ENCODE results near the gene ITIH4. TPM values are rescaled to one million over a fixed set of nuclear protein-coding genes. Genes with fewer than 3 reads are reported as not detected.
"Not testable (repeated sequence)": the region's sequence is repeated elsewhere in the genome, so short reads cannot be mapped to it uniquely, and the experiment has no call there.

ITIH4 gene
- total RNA-seq, 1 experiment from 2014 or later = 1.5 TPM

- ATAC-seq (no peak), DNase-seq (ENCODE audit: low read depth, low spot score) (no peak)
- CTCF ChIA-PET = no interaction called here
- intact Hi-C loops (cut with micrococcal nuclease; ENCODE audit: unreplicated experiment) (no loop called here), in situ Hi-C loops (cut with HindIII; ENCODE audit: low pct_unique_long_range_greater_than_20kb, low sequenced_read_pairs) (no loop called here)
- H3K4me3 ChIP-seq (ENCODE audit: low read depth in 2 of 2, low read length in 2 of 2) = no peak within 1 kb of the TSS
- no peaks in the 10 kb centered on the region for H3K9me3 ChIP-seq (ENCODE audit: control insufficient read depth, insufficient read depth, low read depth, low read length)
- no peaks in the 10 kb centered on the region for H3K27me3 ChIP-seq (ENCODE audit: control insufficient read depth, insufficient read depth, low read length)
- no peaks in the 10 kb centered on the region for H3K4me1 ChIP-seq (ENCODE audit: control insufficient read depth, insufficient read depth, low read length)
- POLR2A ChIA-PET = no interaction called here
- no peak within 1 kb of the TSS for H3K27ac ChIP-seq (ENCODE audit: low read length)
- TF ChIP-seq POLR2AphosphoS5 (IDR thresholded peaks at IDR 0.05; ENCODE audit: low read depth, low read length) (no peak), REST (IDR thresholded peaks at IDR 0.05; ENCODE audit: insufficient read depth in 1 of 2, low read depth in 2 of 2, low read length in 1 of 2) (no peak), TCF7L2 (IDR thresholded peaks at IDR 0.05; ENCODE audit: low read depth, low read length) (no peak), CTCF (IDR thresholded peaks at IDR 0.05) (no peak), SIN3A (IDR thresholded peaks at IDR 0.05; ENCODE audit: borderline replicate concordance, insufficient read depth, low read depth, low read length) (no peak)
- no peaks in the 10 kb centered on the region for H3K36me3 ChIP-seq (ENCODE audit: control insufficient read depth, insufficient read depth, low read length)
- BruUV-seq (replicated peaks) = no TSS peak
Measured at GRCh38 chr3:52777127-52777958, 53.1 kb downstream of the ITIH4 start, which contains the start of gene ITIH1. ITIH1 (plus strand) TSS chr3:52777599; CDS start chr3:52777616, 17 bp downstream.

GRCh38 chr3:52776486-52776885 lies 54.0 kb downstream of the ITIH4 start:
- H3K27me3 ChIP-seq (ENCODE audit: control insufficient read depth, insufficient read depth, low read length); H3K4me3 ChIP-seq (ENCODE audit: low read depth in 2 of 2, low read length in 2 of 2); CTCF ChIA-PET; H3K36me3 ChIP-seq (ENCODE audit: control insufficient read depth, insufficient read depth, low read length); ATAC-seq; in situ Hi-C loops (cut with HindIII; ENCODE audit: low pct_unique_long_range_greater_than_20kb, low sequenced_read_pairs); H3K27ac ChIP-seq (ENCODE audit: low read length); DNase-seq (ENCODE audit: low read depth, low spot score); BruUV-seq (replicated peaks); H3K9me3 ChIP-seq (ENCODE audit: control insufficient read depth, insufficient read depth, low read depth, low read length); intact Hi-C loops (cut with micrococcal nuclease; ENCODE audit: unreplicated experiment); H3K4me1 ChIP-seq (ENCODE audit: control insufficient read depth, insufficient read depth, low read length): not testable (repeated sequence)
- POLR2A ChIA-PET = interaction anchor here (0.7 kb wide), 1 partner anchor 571 kb away, joined by 3 read pairs; no protein-coding TSS in a partner anchor

- Histone ChIP-seq H3K36me3 (ENCODE audit: control insufficient read depth, insufficient read depth, low read length) (no peaks in the 10 kb centered on the region), H3K9me3 (ENCODE audit: control insufficient read depth, insufficient read depth, low read depth, low read length) (no peaks in the 10 kb centered on the region), H3K4me1 (ENCODE audit: control insufficient read depth, insufficient read depth, low read length) (peaks cover 2% of the 10 kb centered on the region; the same call in 1 of the 2 replicates), H3K27ac (ENCODE audit: low read length) (no peak overlapping the region), H3K27me3 (ENCODE audit: control insufficient read depth, insufficient read depth, low read length) (no peaks in the 10 kb centered on the region), H3K4me3 (ENCODE audit: low read depth in 2 of 2, low read length in 2 of 2) (no peak overlapping the region)
- DNase-seq (ENCODE audit: low read depth, low spot score) (no peak), ATAC-seq (no peak)
- ChIA-PET POLR2A (interaction anchor here (0.7 kb wide), 1 partner anchor 572 kb away, joined by 3 read pairs; no protein-coding TSS in a partner anchor), CTCF (no interaction called here)
- intact Hi-C loops (cut with micrococcal nuclease; ENCODE audit: unreplicated experiment) (no loop called here), in situ Hi-C loops (cut with HindIII; ENCODE audit: low pct_unique_long_range_greater_than_20kb, low sequenced_read_pairs) (no loop called here)
- TF ChIP-seq SIN3A (IDR thresholded peaks at IDR 0.05; ENCODE audit: borderline replicate concordance, insufficient read depth, low read depth, low read length) = no peak
- no peak for TF ChIP-seq CTCF (IDR thresholded peaks at IDR 0.05)
- TF ChIP-seq POLR2AphosphoS5 (IDR thresholded peaks at IDR 0.05; ENCODE audit: low read depth, low read length) = no peak
- TF ChIP-seq TCF7L2 (IDR thresholded peaks at IDR 0.05; ENCODE audit: low read depth, low read length) = no peak
- no peak for TF ChIP-seq REST (IDR thresholded peaks at IDR 0.05; ENCODE audit: insufficient read depth in 1 of 2, low read depth in 2 of 2, low read length in 1 of 2)
- no TSS peak for BruUV-seq (replicated peaks)
Measured at GRCh38 chr3:52775877-52776276, 54.6 kb downstream of the ITIH4 start.
